Trophoblast cell (in vitro differentiated cells and primary cell): ENCODE measurements around the gene PRR33.
"Not testable (repeated sequence)": the region's sequence is repeated elsewhere in the genome, so short reads cannot be mapped to it uniquely, and the experiment has no call there.

Experiments used
- DNase-seq, 2 donors: peaks; one replicate each; pipeline ENCODE4 v3.0.0-alpha.2; 2016
- H2AFZ ChIP-seq: 2 replicates; pipeline ENCODE4 v1.6.1; 2013; ENCODE audit warnings: low read length, moderate library complexity, mild to moderate bottlenecking; ENCODE audit not compliant: insufficient read depth, poor library complexity
- H2AK5ac ChIP-seq: 2 replicates; pipeline ENCODE4 v1.6.1; 2013; ENCODE audit warnings: mild to moderate bottlenecking, low read length
- H2BK120ac ChIP-seq: 2 replicates; pipeline ENCODE4 v1.6.1; 2013; ENCODE audit warnings: low read length, mild to moderate bottlenecking, moderate library complexity; ENCODE audit not compliant: insufficient read depth, poor library complexity
- H2BK12ac ChIP-seq: 2 replicates; pipeline ENCODE4 v1.6.1; 2013; ENCODE audit warnings: mild to moderate bottlenecking, low read length, moderate library complexity
- H2BK5ac ChIP-seq: 2 replicates; pipeline ENCODE4 v1.6.1; 2013; ENCODE audit warnings: low read length, low read depth, moderate library complexity, mild to moderate bottlenecking; ENCODE audit not compliant: poor library complexity
- H3K14ac ChIP-seq: 2 replicates; pipeline ENCODE4 v1.6.1; 2013; ENCODE audit warnings: mild to moderate bottlenecking, low read length
- H3K18ac ChIP-seq: 2 replicates; pipeline ENCODE4 v1.6.1; 2013; ENCODE audit warnings: mild to moderate bottlenecking, low read length
- H3K23ac ChIP-seq: 2 replicates; pipeline ENCODE4 v1.6.1; 2013; ENCODE audit warnings: low read length
- H3K27ac ChIP-seq: 2 replicates; pipeline ENCODE4 v1.5.1; 2013; ENCODE audit warnings: low read depth, mild to moderate bottlenecking, inconsistent platforms, low read length, moderate library complexity
- H3K27me3 ChIP-seq: 2 replicates; pipeline ENCODE4 v1.6.1; 2013; ENCODE audit warnings: inconsistent platforms, mild to moderate bottlenecking, low read length, moderate library complexity; ENCODE audit not compliant: insufficient read depth
- H3K36me3 ChIP-seq, 2 experiments: 1 replicate in 1 of 2; 2 replicates in 1 of 2; pipeline ENCODE4 v1.6.1; 2013; ENCODE audit warnings: low read length in 2 of 2, mild to moderate bottlenecking in 2 of 2, moderate library complexity in 1 of 2; ENCODE audit not compliant: insufficient read depth in 2 of 2, control insufficient read depth in 1 of 2
- H3K4ac ChIP-seq: 2 replicates; pipeline ENCODE4 v1.6.1; 2013; ENCODE audit warnings: low read depth, mild to moderate bottlenecking, low read length, moderate library complexity
- H3K4me1 ChIP-seq, 2 experiments: 1 replicate in 1 of 2; 2 replicates in 1 of 2; pipeline ENCODE4 v1.6.1; 2013; ENCODE audit warnings: low read length in 2 of 2, mild to moderate bottlenecking in 2 of 2, moderate library complexity in 1 of 2; ENCODE audit not compliant: insufficient read depth in 2 of 2, control insufficient read depth in 1 of 2
- H3K4me2 ChIP-seq: 2 replicates; pipeline ENCODE4 v1.6.1; 2013; ENCODE audit warnings: inconsistent platforms, mild to moderate bottlenecking, low read length, moderate library complexity
- H3K4me3 ChIP-seq: 2 replicates; pipeline ENCODE4 v1.5.1; 2013; ENCODE audit warnings: mild to moderate bottlenecking, low read depth, low read length, inconsistent platforms
- H3K79me1 ChIP-seq: one replicate; pipeline ENCODE4 v1.6.1; 2013; ENCODE audit warnings: low read length
- H3K79me2 ChIP-seq: 2 replicates; pipeline ENCODE4 v1.6.1; 2013; ENCODE audit warnings: low read length, mild to moderate bottlenecking; ENCODE audit not compliant: control insufficient read depth, insufficient read depth, poor library complexity
- H3K9ac ChIP-seq: 2 replicates; pipeline ENCODE4 v1.6.1; 2013; ENCODE audit warnings: mild to moderate bottlenecking, low read length
- H3K9me3 ChIP-seq: 2 replicates; pipeline ENCODE4 v1.6.1; 2013; ENCODE audit warnings: low read depth, mild to moderate bottlenecking, control low read depth, inconsistent platforms, low read length; ENCODE audit not compliant: insufficient read depth
- H4K12ac ChIP-seq: 2 replicates; pipeline ENCODE4 v1.6.1; 2013; ENCODE audit warnings: low read depth, mild to moderate bottlenecking, low read length, moderate library complexity
- H4K8ac ChIP-seq: 2 replicates; pipeline ENCODE4 v1.6.1; 2013; ENCODE audit warnings: low read depth, mild to moderate bottlenecking, low read length, moderate library complexity
- H4K91ac ChIP-seq: one replicate; pipeline ENCODE4 v1.6.1; 2013; ENCODE audit warnings: low read depth, mild to moderate bottlenecking, low read length, moderate library complexity
- WGBS: extraction: QIAGEN DNeasy Blood & Tissue Kit; methylation state at CpG from one replicate; pipeline ENCODE4 v1.1.7; 2013; ENCODE audit warnings: missing lambda C conversion rate; ENCODE audit not compliant: insufficient read length, insufficient coverage; ENCODE audit errors: extremely low coverage; 5-methylcytosine and 5-hydroxymethylcytosine counted together

PRR33 gene

DNA sequence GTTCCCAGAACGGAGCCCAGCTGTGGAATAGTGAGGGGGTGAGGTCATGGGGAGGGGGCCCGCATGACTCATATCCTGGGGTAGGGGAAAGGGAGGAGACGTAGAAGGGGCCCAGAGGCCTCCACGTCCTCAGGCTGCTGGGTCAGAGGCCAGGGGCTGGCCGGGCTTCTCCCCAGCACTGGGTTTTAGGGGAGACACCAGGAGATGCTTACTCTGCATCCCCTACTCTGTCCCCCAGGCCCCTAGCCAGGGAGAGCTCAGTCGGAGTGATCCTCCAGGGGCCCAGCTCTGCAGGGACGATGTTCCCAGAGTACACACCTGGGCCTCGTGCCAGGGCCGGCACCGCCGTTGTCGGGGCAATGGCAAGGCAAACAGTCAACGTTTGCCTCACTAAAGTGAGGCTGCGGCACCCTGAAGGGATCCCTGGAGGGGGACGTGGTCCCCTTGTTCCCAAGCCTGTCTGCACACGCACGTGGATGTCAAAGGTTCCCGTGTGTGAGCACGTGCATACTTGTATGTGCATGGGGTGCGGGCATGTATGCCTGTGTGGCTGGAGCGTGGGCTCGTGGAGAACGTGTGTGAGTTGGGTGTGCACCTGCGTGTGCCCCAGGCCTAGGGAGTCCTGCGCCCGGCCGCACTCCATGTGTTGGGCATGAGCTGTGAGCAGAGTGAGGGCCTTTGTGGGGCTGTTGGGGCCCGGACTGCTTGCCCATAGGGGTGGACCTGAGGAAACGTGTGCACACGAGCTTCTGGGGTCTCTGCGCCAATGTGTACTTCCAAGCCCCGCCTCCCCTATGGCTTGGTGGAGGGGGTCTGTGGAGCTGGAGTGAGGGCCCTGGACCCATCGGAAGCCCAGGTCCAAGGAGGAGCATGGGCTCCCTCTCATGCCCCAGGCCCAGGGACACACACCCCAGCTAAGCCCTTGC, 14.2 kb downstream of the PRR33 start:
- Histone ChIP-seq H3K9me3 (no peaks in the 10 kb centered on the region), H3K4ac (peak overlapping the region; percentile 3), H2BK120ac (peak overlapping the region; percentile 38), H3K79me1 (peaks cover 34% of the 10 kb centered on the region), H3K18ac (peak overlapping the region; percentile 34), H3K4me3 (no peak overlapping the region), H3K27me3 (no peaks in the 10 kb centered on the region), H3K14ac (peak overlapping the region; percentile 36), H3K4me1 (peaks cover 20 to 21% of the 10 kb centered on the region in 2 experiments), H2AK5ac (peak overlapping the region; percentile 49), H2BK12ac (peak overlapping the region; percentile 50), H4K8ac (peak overlapping the region; percentile 34), H3K23ac (no peak overlapping the region), H2BK5ac (peak overlapping the region; percentile 44), H3K36me3 (no peaks in the 10 kb centered on the region), H3K79me2 (peaks cover 3% of the 10 kb centered on the region), H4K12ac (no peak overlapping the region), H2AFZ (no peak overlapping the region), H3K4me2 (no peak overlapping the region), H3K9ac (no peak overlapping the region), H3K27ac (no peak overlapping the region), H4K91ac (peak overlapping the region; percentile 81)
- no CpG with 5 or more reads among the region's 33 CpGs for whole genome bisulfite sequencing
- DNase-seq: no peak

GRCh38 chr11:1876361-1877063, 15.2 kb downstream of the PRR33 start:
- Histone ChIP-seq H3K4me1 (peaks cover 20 to 21% of the 10 kb centered on the region in 2 experiments), H3K23ac (no peak overlapping the region), H3K27me3 (no peaks in the 10 kb centered on the region), H2AFZ (peak overlapping the region; percentile 8), H2BK5ac (peak overlapping the region; percentile 46), H3K27ac (peak overlapping the region; percentile 49), H3K36me3 (no peaks in the 10 kb centered on the region), H3K4ac (peak overlapping the region; percentile 41), H3K79me2 (peaks cover 3% of the 10 kb centered on the region), H4K91ac (peak overlapping the region; percentile 90), H3K4me2 (no peak overlapping the region), H4K8ac (peak overlapping the region; percentile 59), H2BK120ac (peak overlapping the region; percentile 24), H2BK12ac (peak overlapping the region; percentile 85), H3K9ac (no peak overlapping the region), H3K18ac (peak overlapping the region; percentile 49), H4K12ac (peak overlapping the region; percentile 50), H3K9me3 (no peaks in the 10 kb centered on the region), H2AK5ac (peak overlapping the region; percentile 87), H3K14ac (peak overlapping the region; percentile 4), H3K79me1 (peaks cover 34% of the 10 kb centered on the region), H3K4me3 (no peak overlapping the region)
- no CpG with 5 or more reads among the region's 26 CpGs for WGBS
- peak in 1 of 2 donors; percentile 48 for DNase-seq

- not testable (repeated sequence) for H3K79me2 ChIP-seq, H3K27me3 ChIP-seq, H3K23ac ChIP-seq, H2AFZ ChIP-seq, H3K36me3 ChIP-seq, DNase-seq, H3K9ac ChIP-seq, H3K9me3 ChIP-seq, H4K12ac ChIP-seq, H3K4me2 ChIP-seq, H3K4me3 ChIP-seq
- Histone ChIP-seq H4K8ac (peak overlapping the region; percentile 5), H2AK5ac (peak overlapping the region; percentile 87), H3K4me1 (peaks cover 20 to 21% of the 10 kb centered on the region in 2 experiments), H3K4ac (peak overlapping the region; percentile 41), H3K27ac (peak overlapping the region; percentile 23), H2BK120ac (peak overlapping the region; percentile 24), H3K18ac (peak overlapping the region; percentile 49), H4K91ac (peak overlapping the region; percentile 90), H2BK5ac (peak overlapping the region; percentile 46), H2BK12ac (peak overlapping the region; percentile 85), H3K14ac (peak overlapping the region; percentile 4), H3K79me1 (peaks cover 30% of the 10 kb centered on the region)
- no CpG with 5 or more reads among the region's 13 CpGs for WGBS
These were observed 15.8 kb downstream of the PRR33 start for GRCh38 chr11:1875851-1876301.

GRCh38 chr11:1875093-1875850, 16.4 kb downstream of the PRR33 start:
- Histone ChIP-seq H2AK5ac (peak overlapping the region; percentile 9), H3K79me1 (peaks cover 26% of the 10 kb centered on the region)
- no CpG with 5 or more reads among the region's 28 CpGs for WGBS

More at GRCh38 chr11:1875093-1875850, 16.4 kb downstream of the PRR33 start:
- no peak overlapping the region for H4K12ac ChIP-seq
- H3K9me3 ChIP-seq: no peaks in the 10 kb centered on the region
- no peaks in the 10 kb centered on the region for H3K27me3 ChIP-seq
- H2BK120ac ChIP-seq: no peak overlapping the region
- no peak overlapping the region for H3K4me3 ChIP-seq
- no peak overlapping the region for H3K4me2 ChIP-seq
- no peak overlapping the region for H3K9ac ChIP-seq
- H4K8ac ChIP-seq: no peak overlapping the region
- H3K23ac ChIP-seq: no peak overlapping the region
- no peak overlapping the region for H2BK5ac ChIP-seq
- no peak overlapping the region for H3K4ac ChIP-seq
- no peak overlapping the region for H2AFZ ChIP-seq
- H3K27ac ChIP-seq: no peak overlapping the region
- peak overlapping the region; percentile 90 for H4K91ac ChIP-seq
- H3K79me2 ChIP-seq: peaks cover 3% of the 10 kb centered on the region
- no peak overlapping the region for H3K18ac ChIP-seq
- no peaks in the 10 kb centered on the region for H3K36me3 ChIP-seq
- H2BK12ac ChIP-seq: no peak overlapping the region
- peaks cover 19% of the 10 kb centered on the region in 2 experiments for H3K4me1 ChIP-seq
- DNase-seq: no peak
- no peak overlapping the region for H3K14ac ChIP-seq
